Fibroblast of upper back skin (primary cell): ENCODE measurements around the gene TREML1.

Experiments used
- DNase-seq: peaks from one replicate; pipeline ENCODE4 v3.0.0-alpha.2; 2013

The TREML1 gene

GRCh38 chr6:41177695-41178094, 23.5 kb upstream of the TREML1 start:
- DNase-seq, result no peak

GRCh38 chr6:41177287-41177686, 23.1 kb upstream of the TREML1 start:
- no peak for DNase-seq

GRCh38 chr6:41176189-41176588, 22.0 kb upstream of the TREML1 start:
- no peak for DNase-seq

GRCh38 chr6:41175084-41175483, 20.9 kb upstream of the TREML1 start:
- DNase-seq, result no peak

- DNase-seq, result no peak
Measured at GRCh38 chr6:41174610-41175009, 20.5 kb upstream of the TREML1 start.

GRCh38 chr6:41171908-41172307, 17.8 kb upstream of the TREML1 start:
- DNase-seq, result no peak

- no peak for DNase-seq
Measured at GRCh38 chr6:41170547-41171160, 16.5 kb upstream of the TREML1 start.

GRCh38 chr6:41167173-41167963, 13.2 kb upstream of the TREML1 start:
- peak; percentile 25 for DNase-seq

GRCh38 chr6:41164551-41165120, 10.5 kb upstream of the TREML1 start:
- peak; percentile 26 for DNase-seq

GRCh38 chr6:41163419-41163717, 9.2 kb upstream of the TREML1 start:
- no peak for DNase-seq

GRCh38 chr6:41162687-41163418, 8.7 kb upstream of the TREML1 start, which contains the start of gene TREM2:
Gene TREM2, minus strand, starts transcription at chr6:41163116. Its CDS starts 34 bp downstream, at chr6:41163082.
- DNase-seq, result no peak

- DNase-seq, result no peak
Measured at GRCh38 chr6:41161851-41162552, 7.9 kb upstream of the TREML1 start.

- DNase-seq, result no peak
Measured at GRCh38 chr6:41161380-41161779, 7.2 kb upstream of the TREML1 start.

- no peak for DNase-seq
Measured at GRCh38 chr6:41160933-41161332, 6.8 kb upstream of the TREML1 start.

- no peak for DNase-seq
Measured at GRCh38 chr6:41159415-41160082, 5.4 kb upstream of the TREML1 start.

- DNase-seq, result no peak
Measured at GRCh38 chr6:41157323-41157722, 3.2 kb upstream of the TREML1 start.

- DNase-seq, result no peak
Measured at GRCh38 chr6:41156771-41157170, 2.6 kb upstream of the TREML1 start.

- no peak for DNase-seq
Measured at GRCh38 chr6:41156001-41156400, 1.9 kb upstream of the TREML1 start.

- no peak for DNase-seq
Measured at GRCh38 chr6:41155132-41155805, 1.1 kb upstream of the TREML1 start.

GRCh38 chr6:41153451-41153850, 696 bp downstream of the TREML1 start:
- DNase-seq, result no peak

- DNase-seq, result no peak
Measured at GRCh38 chr6:41150671-41151070, 3.5 kb downstream of the TREML1 start.

- DNase-seq, result no peak
Measured at GRCh38 chr6:41147917-41148316, 6.2 kb downstream of the TREML1 start.
